ENCODE results near the gene CGN.

CGN gene

GRCh38 chr1:151482017-151482416 lies 29.2 kb upstream of the CGN start:
- TF ChIP-seq, protein P1, sequence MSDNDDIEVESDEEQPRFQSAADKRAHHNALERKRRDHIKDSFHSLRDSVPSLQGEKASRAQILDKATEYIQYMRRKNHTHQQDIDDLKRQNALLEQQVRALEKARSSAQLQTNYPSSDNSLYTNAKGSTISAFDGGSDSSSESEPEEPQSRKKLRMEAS (IDR thresholded peaks at IDR 0.05; ENCODE audit: low read depth, low read length): no peak
- no peak for TF ChIP-seq POLR2A (IDR thresholded peaks at IDR 0.05; ENCODE audit: extremely low read depth, insufficient read length)
- no peak for TF ChIP-seq CTCF (IDR thresholded peaks at IDR 0.05; ENCODE audit: low read depth, low read length)
- no peak for TF ChIP-seq MYC (IDR thresholded peaks at IDR 0.05; ENCODE audit: low read depth, low read length)

DNA sequence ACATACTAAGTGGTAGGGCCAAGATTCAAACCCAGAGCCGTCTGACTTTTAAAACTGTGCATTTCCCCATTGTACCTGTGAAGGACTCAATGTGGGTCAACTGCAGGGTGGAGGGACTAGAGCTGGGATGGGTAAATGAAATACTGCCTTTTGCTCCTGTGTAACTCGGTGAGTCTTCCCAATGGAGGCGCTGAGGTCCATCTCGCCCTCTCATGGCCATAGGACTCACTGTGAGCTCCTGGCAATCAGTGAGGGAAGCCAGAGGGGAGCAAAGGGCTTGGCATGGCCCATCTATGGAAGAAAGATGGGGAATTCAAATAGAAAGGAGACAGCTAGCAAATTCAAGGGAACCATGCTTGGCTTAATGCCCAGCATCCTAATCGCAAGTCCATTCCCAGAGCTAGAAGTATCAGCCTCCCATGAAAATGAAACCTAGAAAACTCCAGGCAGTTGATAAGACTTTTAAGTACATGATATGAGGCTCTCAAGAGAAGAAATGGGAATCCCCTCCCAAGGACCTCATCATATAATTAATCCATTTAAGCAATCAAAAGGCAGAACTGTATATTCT lies 25.4 kb upstream of the CGN start:
- H3K4me3 ChIP-seq (ENCODE audit: low read depth, low read length): no peak overlapping the region
- TF ChIP-seq POLR2A (IDR thresholded peaks at IDR 0.05; ENCODE audit: extremely low read depth, insufficient read length) (no peak), CTCF (IDR thresholded peaks at IDR 0.05; ENCODE audit: low read depth, low read length) (no peak), MYC (IDR thresholded peaks at IDR 0.05; ENCODE audit: low read depth, low read length) (no peak)
- TF ChIP-seq, protein P1 (IDR thresholded peaks at IDR 0.05; ENCODE audit: low read depth, low read length): no peak
- no peak for DNase-seq (ENCODE audit: low read depth)

More at GRCh38 chr1:151482017-151482416, 29.2 kb upstream of the CGN start:
- no peak for DNase-seq (ENCODE audit: low read depth)
- H3K4me3 ChIP-seq (ENCODE audit: low read depth, low read length): no peak overlapping the region

GRCh38 chr1:151486557-151486956 lies 24.6 kb upstream of the CGN start:
- H3K4me3 ChIP-seq (ENCODE audit: low read depth, low read length): no peak overlapping the region
- DNase-seq (ENCODE audit: low read depth): no peak
- no peak for TF ChIP-seq MYC (IDR thresholded peaks at IDR 0.05; ENCODE audit: low read depth, low read length)
- TF ChIP-seq, protein P1 (IDR thresholded peaks at IDR 0.05; ENCODE audit: low read depth, low read length): no peak
- TF ChIP-seq POLR2A (IDR thresholded peaks at IDR 0.05; ENCODE audit: extremely low read depth, insufficient read length): no peak
- no peak for TF ChIP-seq CTCF (IDR thresholded peaks at IDR 0.05; ENCODE audit: low read depth, low read length)

GRCh38 chr1:151491641-151492040 lies 19.5 kb upstream of the CGN start:
- H3K4me3 ChIP-seq (ENCODE audit: low read depth, low read length): no peak overlapping the region
- TF ChIP-seq, protein P1 (IDR thresholded peaks at IDR 0.05; ENCODE audit: low read depth, low read length): no peak
- no peak for TF ChIP-seq CTCF (IDR thresholded peaks at IDR 0.05; ENCODE audit: low read depth, low read length)
- no peak for TF ChIP-seq POLR2A (IDR thresholded peaks at IDR 0.05; ENCODE audit: extremely low read depth, insufficient read length)
- no peak for TF ChIP-seq MYC (IDR thresholded peaks at IDR 0.05; ENCODE audit: low read depth, low read length)
- no peak for DNase-seq (ENCODE audit: low read depth)

- DNase-seq (ENCODE audit: low read depth): no peak
- no peak overlapping the region for H3K4me3 ChIP-seq (ENCODE audit: low read depth, low read length)
- TF ChIP-seq POLR2A (IDR thresholded peaks at IDR 0.05; ENCODE audit: extremely low read depth, insufficient read length) (no peak), MYC (IDR thresholded peaks at IDR 0.05; ENCODE audit: low read depth, low read length) (no peak), CTCF (IDR thresholded peaks at IDR 0.05; ENCODE audit: low read depth, low read length) (no peak)
- TF ChIP-seq, protein P1 (IDR thresholded peaks at IDR 0.05; ENCODE audit: low read depth, low read length): no peak
Observed at GRCh38 chr1:151492120-151492519, 19.1 kb upstream of the CGN start.
